ENCODE data around the gene DPM1.

Gene DPM1

GRCh38 chr20:50930139-50930975 lies 28.0 kb downstream of the DPM1 start:
- no peak for DNase-seq (ENCODE audit: low read depth)

- DNase-seq (ENCODE audit: low read depth): peak; percentile 95
These were observed 28.8 kb downstream of the DPM1 start for GRCh38 chr20:50929299-50930138.

- no peak for DNase-seq (ENCODE audit: low read depth)
These were observed 29.9 kb downstream of the DPM1 start for GRCh38 chr20:50928469-50928868.

GRCh38 chr20:50926530-50926929 lies 31.8 kb downstream of the DPM1 start:
- no peak for DNase-seq (ENCODE audit: low read depth)

DNA sequence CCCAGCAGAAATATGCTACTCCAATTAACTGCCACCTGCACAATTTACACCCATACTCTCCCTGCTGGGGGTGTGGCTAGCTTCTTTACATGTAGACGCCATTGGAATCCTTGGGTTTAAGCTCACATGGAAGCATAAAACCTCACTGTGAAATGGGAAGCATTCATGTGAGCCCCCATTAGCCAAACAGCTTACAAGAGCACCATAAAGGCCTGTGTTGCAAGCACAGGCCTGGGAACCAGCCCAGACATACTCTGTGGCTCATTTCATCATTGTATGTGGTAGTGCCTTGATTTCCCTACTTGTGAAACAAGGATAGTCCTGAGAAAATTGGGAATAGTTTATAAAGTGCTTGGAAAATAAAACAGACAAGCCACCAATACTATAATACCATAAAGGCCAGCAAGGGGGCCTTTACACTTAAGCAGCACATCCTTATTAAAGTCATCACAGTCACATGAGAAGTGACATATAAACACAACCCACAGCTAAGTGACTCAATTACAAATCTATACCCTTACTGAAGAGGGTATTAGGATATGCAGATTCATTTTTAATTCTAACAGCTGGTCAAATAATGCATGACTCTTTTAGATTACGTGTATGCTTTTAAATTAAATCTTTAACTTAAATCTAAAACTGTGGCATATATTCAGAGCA lies 33.9 kb downstream of the DPM1 start:
- no peak for DNase-seq (ENCODE audit: low read depth)

- no peak for DNase-seq (ENCODE audit: low read depth)
These were observed 36.4 kb downstream of the DPM1 start for GRCh38 chr20:50921803-50922501.

- DNase-seq (ENCODE audit: low read depth): no peak
These were observed 37.3 kb downstream of the DPM1 start for GRCh38 chr20:50920997-50921396.

DNA sequence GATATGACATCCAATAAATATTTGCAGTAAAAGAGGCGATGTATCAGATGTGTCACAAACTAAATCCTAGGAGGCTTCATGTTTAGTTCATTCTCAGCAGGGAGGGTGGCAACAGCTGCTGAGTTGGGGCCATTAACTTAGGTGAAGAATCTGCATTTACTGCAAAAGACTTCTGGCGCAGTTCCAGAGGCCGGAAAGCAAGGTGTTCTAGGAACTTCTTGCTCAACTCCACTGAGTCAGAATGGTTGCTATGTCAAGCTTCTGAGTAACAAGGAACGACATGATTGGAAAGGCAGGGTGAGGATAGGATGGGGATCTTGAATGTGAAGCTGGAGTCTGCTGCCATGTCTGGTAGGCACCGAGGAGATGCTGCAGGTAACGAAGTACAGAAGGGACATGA lies 38.8 kb downstream of the DPM1 start:
- DNase-seq (ENCODE audit: low read depth): no peak

- DNase-seq (ENCODE audit: low read depth): no peak
These were observed 39.9 kb downstream of the DPM1 start for GRCh38 chr20:50918403-50918802.

- DNase-seq (ENCODE audit: low read depth): no peak
These were observed 41.4 kb downstream of the DPM1 start for GRCh38 chr20:50916934-50917333.

- no peak for DNase-seq (ENCODE audit: low read depth)
These were observed 42.1 kb downstream of the DPM1 start for GRCh38 chr20:50916257-50916656.

GRCh38 chr20:50915424-50915823 lies 42.9 kb downstream of the DPM1 start:
- no peak for DNase-seq (ENCODE audit: low read depth)

DNA sequence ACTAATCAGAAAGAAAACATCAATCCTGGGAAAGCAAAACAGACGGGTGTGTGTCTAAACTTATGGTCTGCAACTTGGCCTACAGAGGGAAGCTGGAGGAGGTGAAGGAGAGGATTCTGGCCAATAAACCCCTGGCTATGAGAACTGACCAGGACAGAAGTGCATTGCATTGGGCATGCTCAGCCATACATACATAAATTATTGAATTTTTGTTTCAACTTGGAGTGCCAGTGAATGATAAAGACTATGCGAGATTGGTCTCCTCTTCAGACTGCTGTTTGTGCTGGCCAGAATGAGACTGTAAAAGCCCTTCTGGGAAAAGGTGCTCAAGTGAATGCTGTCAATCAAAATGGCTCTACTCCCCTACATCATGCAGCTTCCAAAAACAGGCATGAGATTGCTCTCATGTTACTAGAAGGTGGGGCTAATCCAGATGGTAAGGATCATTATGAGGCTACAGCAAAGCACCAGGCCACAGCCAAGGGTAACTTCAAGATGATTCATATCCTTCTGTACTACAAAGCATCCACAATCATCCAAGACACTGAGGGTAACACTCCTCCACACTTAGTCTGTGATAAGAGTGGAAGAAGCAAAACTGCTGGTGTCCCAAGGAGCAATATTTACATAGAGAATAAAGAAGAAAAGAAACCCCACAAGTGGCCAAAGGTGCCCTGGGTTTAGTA lies 44.5 kb downstream of the DPM1 start:
- no peak for DNase-seq (ENCODE audit: low read depth)

DNA sequence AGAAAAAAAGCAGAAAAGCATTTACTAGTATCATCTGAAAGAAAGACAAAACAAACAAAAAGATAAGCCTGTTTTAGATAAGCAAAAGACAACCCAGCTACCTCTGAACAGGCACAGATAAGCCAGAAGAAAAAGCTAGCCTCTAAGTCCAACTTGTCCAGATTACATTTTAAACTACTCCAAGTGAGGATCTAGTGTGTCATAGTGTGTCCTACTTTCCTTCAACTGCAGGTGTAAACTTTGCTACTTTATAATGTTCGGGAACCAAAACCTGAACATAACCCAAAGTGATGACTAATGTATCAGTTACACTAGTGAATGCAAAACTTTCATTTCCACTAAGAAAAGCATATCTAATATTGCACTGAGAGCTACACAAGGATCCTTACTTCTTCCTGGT lies 46.6 kb downstream of the DPM1 start:
- DNase-seq (ENCODE audit: low read depth): no peak

DNA sequence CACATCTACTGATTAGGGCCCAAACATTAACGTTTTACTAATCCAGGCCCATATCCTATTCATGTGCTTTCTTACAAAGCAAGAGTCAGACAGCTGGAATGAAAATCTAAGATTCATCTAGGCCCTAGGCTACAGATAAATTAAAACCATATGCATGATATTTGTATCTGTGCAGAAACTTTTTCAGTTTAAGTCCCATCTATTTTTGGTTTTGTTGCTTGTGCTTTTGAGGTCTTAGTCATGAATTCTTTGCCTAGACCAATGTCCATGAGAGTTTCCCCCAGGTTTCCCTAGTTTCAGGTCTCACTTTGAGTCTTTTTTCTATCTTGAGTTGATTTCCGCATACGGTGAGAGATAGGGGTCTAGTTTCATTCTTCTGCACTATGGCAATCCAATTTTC lies 47.3 kb downstream of the DPM1 start:
- DNase-seq (ENCODE audit: low read depth): no peak

- no peak for DNase-seq (ENCODE audit: low read depth)
These were observed 48.9 kb downstream of the DPM1 start for GRCh38 chr20:50909413-50909812.

DNA sequence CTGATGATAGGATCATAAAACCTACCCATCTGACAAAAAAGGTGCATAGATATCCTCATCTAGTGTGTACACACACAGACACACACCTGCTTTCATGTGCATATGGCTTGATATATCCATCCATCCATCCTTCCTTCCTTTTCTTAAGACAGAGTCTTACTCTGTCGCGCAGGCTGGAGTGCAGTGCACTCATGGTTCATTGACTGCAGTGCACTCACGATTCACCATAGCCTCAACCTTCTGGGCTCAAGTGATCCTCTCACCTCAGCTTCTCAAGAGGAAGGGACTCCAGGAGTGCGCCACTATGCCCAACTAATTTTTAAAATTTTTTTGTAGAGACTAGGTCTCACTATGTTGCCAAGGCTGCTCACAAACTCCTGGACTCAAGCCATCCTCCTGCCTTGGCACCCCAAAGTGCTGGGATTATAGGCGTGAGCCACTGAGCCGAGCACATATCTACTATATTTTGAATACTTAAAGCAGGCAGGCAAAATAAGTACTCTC lies 54.2 kb downstream of the DPM1 start:
- no peak for DNase-seq (ENCODE audit: low read depth)

GRCh38 chr20:50903353-50904051 lies 54.8 kb downstream of the DPM1 start:
- no peak for DNase-seq (ENCODE audit: low read depth)

DNA sequence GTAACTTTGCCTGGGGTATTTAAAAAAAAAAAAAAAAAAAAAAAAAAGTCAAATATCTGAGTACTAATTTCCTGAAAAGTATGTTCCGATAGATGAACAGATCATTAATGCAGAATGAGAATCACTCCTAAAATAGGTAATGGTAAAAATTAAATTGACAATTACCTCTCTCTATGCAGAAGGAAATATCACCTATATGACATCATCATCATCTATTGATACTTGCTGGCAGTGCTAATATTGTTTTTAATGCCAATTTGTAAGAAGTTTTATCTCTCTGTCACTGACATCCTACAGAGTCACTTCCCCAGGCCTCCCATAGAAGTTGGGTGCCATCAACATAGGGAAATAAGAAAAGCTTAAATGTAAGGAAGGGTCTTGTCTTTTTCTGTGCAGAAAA lies 57.0 kb downstream of the DPM1 start:
- DNase-seq (ENCODE audit: low read depth): no peak

GRCh38 chr20:50900261-50900660 lies 58.1 kb downstream of the DPM1 start:
- no peak for DNase-seq (ENCODE audit: low read depth)

- no peak for DNase-seq (ENCODE audit: low read depth)
These were observed 59.9 kb downstream of the DPM1 start for GRCh38 chr20:50898475-50898874.
